ENCODE data around the gene C2orf49.
"Not testable (repeated sequence)": the region's sequence is repeated elsewhere in the genome, so short reads cannot be mapped to it uniquely, and the experiment has no call there.

C2orf49 gene

DNA sequence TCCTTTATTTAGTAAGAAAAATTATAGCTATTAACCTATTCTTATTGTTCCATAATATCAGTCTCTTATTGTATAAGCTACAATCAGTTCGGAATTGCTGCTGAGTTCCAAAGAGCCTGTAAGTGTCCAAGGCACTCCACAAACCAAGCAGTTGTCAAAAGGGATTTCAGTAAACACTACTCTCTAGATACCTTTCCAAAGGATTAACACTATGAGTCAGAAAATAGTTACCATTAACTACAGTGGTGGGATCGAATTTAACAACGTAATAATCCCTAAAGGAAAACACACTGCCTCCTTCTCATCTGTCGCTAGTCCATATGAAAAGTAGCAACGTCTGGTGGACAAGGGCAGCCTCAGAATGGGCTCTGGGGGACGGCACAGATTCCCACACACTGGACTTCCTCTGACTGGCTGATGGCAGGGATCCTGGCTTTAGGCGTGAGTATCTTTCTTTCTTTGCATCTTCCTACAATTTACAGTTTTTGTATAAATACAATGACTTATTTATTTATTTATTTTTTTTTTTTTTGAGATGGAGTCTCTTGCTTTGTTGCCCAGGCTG lies 16.6 kb upstream of the C2orf49 start:
- in situ Hi-C loops (cut with MboI; ENCODE audit: low sequenced_read_pairs), result no loop called here

DNA sequence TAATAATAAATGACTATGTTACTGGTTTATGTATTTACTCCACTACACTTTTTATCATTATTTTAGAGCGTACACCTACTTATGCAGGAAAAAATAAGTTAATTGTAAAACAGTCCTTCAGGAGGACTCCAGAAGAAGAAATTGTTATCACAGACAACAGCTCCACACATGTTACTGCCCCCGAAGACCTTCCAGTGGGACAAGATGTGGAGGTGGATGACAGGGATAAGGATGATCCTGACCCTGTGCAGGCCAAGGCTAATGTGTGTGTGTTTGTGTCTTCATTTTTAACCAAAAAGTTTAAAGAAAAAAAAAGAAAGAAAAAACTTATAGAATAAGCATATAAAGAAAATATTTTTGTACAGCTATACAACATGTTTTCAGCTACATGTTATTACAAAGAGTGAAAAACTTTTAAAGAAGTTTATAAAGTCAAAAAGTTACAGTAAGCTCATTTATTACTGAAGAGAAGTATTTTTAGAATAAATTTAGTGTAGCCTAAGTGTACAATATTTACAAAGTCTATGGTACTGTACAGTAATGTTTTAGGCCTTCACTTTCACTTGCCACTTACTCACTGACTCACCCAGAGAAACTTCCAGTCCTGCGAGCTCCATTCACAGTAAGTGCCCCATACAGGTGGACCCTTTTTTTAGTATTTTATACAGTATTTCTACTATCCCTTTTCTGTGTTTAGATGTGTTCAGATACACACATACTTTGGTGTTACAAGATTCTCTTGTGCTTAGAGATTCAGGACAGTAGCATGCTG lies 15.3 kb upstream of the C2orf49 start:
- in situ Hi-C loops (cut with MboI; ENCODE audit: low sequenced_read_pairs), result no loop called here

DNA sequence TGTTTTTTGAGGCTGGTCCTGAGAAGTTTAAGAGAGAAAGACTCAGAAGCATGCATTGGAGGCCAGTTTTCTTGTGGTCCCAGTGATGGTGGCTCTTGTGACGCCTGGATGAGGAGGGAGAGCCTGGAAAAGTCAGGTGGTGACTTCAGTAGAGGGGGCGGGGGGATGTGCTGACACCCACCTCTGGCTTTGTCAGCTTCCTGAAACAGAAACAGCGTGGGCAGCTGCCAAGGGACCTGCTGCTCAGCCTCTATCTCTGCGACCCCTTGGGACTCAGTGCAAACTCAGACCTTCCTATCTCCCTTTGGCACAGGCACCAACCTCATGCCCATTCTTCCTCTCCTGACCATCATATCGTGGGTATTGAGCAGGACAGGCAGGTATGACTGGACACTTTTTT lies 14.2 kb upstream of the C2orf49 start:
- in situ Hi-C loops (cut with MboI; ENCODE audit: low sequenced_read_pairs), result no loop called here

DNA sequence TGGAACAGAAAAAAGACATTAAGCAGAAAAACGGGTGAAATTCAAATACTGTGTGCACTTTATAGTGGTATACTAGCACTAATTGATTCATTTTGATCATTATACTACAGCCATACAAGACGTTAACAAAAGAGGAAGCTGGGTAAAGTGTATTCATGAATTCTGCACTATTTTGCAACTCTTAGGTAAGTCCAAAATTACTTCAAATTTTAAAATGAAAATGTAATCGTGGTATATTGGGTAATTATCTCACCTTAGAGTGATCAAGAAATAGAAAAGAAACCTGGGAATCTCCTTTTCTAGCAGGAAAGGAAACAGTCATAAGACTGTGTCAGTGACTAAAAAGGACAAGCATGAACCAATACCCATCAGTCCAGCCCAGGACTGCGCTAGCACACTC lies 13.2 kb upstream of the C2orf49 start:
- in situ Hi-C loops (cut with MboI; ENCODE audit: low sequenced_read_pairs), result no loop called here

DNA sequence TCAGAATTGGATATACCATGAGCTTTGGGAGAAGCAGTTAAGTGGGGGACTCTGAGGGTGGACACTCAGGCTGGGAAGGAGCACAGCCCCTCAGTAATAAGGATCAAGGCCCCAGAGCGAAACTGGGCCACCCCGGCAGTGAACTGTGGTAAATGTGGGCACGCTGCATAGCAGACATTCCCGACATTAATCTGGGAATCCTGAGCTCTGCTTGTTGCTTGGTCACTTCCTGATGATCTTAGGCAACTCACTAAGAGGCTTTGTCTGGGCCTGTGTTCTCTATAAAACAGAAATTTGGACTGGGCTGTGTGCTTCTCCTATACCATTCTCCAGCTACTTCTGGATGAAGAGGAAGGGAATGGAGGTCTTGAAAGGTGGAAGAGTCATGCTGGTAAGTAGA lies 12.6 kb upstream of the C2orf49 start:
- in situ Hi-C loops (cut with MboI; ENCODE audit: low sequenced_read_pairs), result no loop called here

DNA sequence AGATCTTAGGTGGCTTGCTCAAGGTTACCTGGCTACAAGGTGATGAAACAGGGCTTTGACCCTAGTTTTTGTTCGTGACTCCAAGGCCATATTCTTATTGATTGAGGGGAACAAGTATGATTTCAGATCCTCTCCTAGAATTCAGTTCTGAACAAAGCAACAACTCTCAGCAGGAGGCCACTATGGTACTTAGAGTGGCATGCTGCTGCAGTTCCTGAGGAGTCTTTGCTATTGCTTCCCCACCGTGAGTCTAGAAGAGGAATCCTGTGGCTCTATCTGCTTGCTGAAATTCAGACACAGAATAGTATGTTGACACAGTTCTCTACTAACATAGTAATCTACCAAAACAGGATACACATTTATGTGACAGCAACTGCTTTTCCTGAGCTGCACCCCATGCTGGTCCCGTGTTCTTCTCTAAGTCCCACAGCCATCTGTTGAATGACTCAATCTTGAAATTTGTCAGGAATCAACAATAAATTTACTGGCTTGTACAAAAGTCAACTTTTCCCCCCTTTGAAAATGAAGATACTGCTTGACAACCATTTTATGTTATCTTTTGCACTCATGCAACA lies 11.9 kb upstream of the C2orf49 start:
- in situ Hi-C loops (cut with MboI; ENCODE audit: low sequenced_read_pairs), result no loop called here

DNA sequence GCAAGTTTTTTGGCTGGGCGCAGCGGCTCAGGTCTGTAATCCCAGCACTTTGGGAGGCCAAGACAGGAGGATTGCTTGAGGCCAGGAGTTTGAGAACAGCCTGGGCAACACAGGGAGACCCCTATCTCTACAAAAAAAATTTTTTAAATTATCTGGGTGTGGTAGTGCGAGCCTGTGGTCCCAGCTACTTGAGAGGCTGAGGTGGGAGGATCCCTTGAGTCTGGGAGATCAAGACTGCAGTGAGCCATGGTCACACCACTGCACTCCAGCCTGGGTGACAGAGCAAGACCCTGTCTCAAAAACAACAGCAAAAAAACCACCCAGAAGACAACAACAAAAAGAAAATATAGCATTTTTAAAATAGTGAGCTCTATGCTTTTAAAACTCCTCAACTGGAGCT lies 10.1 kb upstream of the C2orf49 start:
- in situ Hi-C loops (cut with MboI; ENCODE audit: low sequenced_read_pairs), result not testable (repeated sequence)

DNA sequence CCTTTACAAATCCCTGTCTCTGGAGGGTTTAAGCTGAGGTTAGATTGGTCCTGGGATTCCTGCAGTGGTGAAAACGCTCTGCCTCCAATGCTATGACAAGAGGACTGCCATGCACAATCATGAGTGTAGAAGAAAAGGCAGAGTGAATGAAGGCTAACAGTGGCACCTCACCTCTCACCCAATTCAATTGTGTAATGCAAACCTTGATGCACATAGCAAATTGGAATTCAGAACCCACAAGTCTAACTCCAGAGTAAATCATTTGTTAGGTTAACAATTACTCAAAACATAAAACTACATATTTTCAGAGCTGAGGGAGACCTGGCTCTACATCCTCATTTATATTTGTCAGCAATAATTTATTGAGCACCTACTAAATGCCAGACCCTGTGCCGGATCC lies 9.7 kb upstream of the C2orf49 start:
- in situ Hi-C loops (cut with MboI; ENCODE audit: low sequenced_read_pairs), result no loop called here

DNA sequence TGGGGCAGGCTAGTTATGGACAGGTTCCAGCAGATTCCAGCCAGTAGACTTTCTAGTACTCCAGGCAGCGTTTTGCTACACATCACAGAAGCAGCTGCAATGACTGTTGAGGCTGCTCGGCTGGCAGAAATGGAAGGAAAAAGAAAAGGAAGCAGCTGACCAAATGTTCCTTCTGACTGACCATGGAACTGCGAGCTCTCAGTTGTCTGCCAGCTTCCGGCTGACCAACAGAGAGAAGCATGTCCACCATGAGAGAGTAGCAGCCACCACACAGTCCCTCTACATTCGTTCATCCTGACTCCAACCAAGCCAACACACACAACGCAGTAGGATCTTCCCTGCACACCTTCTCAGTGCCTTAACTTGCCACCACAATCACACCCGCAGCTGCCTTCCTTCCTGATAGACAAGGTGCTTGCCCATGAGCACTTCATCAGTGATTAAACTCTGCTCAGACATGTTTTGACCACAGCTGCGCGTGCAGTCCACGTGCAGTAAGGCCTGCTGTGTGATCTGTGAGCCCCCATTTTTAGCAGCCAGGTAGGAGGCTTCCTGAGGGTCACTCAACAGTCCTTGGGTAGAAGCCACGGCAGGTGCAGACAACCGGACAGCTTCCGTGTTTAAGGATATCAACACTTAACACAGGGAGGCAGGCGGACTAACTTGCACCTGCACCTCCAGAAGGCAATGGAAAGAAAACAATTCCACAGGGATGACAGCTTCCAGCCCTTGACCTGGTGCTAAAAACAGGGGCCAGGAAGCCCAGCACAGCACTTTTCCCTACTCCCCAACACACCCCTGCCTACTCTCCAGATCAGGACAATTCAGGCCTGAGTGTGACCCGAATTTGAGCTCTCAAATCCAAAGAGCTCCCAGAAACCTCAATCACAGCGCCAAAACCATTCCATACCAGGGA lies 8.8 kb upstream of the C2orf49 start:
- in situ Hi-C loops (cut with MboI; ENCODE audit: low sequenced_read_pairs), result no loop called here

DNA sequence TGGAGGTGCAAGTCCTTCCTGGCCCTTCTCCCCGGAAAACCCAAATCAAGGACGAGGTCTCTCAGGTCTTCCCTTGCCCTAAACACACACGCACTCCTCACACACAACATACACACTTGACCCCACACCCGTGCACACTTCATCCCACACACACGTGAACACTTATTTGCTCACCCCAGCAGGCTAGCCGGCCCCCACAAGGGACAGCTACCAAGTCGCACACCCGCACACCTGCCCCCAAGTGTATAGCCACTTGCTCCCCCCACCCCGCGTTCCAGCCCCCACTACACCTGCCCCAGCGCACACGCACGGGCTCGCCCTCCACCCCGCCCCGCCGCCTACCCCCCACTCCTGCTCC lies 8.2 kb upstream of the C2orf49 start:
- in situ Hi-C loops (cut with MboI; ENCODE audit: low sequenced_read_pairs), result no loop called here

DNA sequence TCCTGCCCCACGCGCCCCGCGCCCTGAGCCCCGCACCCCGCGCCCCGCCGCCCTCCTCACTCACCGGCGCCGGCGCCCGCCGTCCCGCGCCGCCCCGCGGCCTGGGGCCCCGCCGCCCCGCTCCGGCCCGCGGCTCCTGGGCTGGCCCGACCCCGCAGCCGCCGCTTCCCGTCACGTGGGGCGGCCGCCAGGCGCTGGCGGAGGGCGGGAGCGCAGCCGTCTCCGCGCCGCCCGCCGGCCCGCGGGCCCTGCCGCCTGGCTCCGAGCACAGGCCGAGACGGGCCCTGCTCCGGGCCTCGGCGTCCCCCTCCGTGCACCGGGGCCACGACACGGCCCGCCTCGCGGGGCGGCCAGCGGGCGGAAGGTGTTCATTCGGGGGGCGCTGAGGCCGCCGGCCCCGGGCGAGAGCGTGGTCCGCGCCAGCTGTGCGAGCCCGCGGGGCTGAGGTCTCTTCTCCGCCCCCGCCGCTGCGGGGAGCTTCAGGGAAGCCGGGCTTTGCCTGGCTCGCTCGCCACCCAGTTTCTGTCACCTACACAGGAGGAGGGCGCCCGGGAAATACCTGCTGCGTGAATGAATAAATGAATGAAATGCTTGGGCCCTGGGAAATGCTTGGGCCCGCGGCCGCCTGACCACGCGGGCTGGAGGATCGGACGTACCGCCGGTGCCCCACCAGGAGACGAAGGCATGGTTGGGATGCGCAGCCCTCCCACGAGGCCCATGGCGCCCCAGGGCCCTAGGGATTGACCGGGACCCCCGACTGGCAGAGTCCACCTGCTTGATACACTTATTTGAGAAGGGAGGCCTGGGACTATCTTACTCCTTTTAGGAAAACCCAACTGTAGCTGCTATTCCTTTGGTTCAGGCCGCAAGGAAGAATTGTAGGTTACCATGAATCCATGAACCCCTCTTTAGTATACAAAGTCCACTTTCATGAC lies 7.5 kb upstream of the C2orf49 start, which contains the start of gene TGFBRAP1:
Gene TGFBRAP1, minus strand, starts transcription at position 175 of the 935 bp plus-strand sequence. CDS start 21,434 bp downstream, outside the sequence.
- in situ Hi-C loops (cut with MboI; ENCODE audit: low sequenced_read_pairs), result no loop called here

DNA sequence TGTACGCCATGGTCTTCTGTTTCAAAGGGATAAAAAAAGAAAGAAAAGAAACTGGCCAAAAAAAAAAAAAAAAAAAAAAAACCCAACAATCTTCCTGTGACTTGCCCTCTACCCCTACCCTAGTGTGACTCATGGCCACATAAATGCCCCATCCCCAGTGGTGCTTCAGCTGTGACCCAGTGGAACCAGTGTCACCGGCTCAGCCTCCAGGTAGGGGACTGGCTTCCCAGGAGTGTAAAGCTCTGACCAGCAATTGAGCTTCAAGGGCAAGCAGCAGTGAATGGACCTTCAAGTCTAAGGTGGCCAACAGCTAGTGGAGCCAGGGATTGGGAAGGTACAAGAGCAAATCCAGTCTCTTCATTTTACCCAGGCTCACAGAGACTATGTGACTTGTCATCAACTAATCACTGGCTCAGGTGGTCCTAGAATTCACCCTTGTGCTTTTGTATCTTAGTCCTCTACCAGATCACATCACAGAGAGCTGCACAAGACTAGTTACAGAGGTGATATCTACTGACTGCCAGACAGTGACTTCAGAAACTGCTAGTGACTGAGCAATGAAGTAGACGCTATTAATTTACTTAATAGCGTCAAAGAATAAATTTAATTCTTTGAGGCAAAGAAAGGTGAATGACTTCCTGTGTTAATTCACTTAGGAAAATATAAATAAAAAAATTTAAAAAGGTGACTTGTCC lies 6.5 kb upstream of the C2orf49 start:
- in situ Hi-C loops (cut with MboI; ENCODE audit: low sequenced_read_pairs), result no loop called here

DNA sequence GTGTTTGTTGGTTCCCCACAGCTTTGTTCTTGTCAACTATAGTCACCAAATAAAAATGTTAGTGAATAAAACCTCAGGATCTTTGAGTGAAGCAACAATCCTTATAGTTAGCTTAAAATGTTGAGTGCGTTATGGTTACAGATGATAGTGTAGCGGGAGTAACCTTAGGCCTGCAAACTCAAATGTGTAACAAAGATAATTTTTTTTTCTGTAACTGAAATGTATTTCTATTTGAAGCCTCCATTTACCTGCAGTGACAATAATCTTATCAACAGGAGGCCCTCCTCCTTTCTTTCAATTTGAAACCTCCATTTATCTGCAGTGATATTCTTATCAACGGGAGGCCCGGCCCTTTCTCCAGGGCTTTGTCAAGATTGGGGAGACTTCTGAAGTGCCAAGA lies 3.1 kb upstream of the C2orf49 start:
- in situ Hi-C loops (cut with MboI; ENCODE audit: low sequenced_read_pairs), result no loop called here

DNA sequence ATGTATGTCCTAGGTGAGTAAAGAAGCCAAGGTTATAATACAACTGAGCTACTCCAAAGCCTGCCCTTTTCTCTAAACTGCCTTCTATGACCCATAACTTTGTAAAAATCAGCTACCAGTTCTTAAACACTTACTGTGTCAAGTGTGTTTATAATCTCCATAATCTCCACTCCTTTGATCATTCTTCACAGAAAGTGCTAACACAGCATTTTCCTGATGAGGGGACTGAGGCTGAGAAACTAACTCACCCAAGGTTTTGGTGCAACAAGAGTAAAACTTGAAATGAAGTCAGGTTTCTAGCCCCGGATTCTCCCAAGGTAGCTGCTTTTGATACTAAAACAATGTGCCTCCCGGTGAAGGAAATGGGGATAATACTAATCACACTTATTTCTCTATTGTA lies 1.9 kb upstream of the C2orf49 start:
- in situ Hi-C loops (cut with MboI; ENCODE audit: low sequenced_read_pairs), result no loop called here

DNA sequence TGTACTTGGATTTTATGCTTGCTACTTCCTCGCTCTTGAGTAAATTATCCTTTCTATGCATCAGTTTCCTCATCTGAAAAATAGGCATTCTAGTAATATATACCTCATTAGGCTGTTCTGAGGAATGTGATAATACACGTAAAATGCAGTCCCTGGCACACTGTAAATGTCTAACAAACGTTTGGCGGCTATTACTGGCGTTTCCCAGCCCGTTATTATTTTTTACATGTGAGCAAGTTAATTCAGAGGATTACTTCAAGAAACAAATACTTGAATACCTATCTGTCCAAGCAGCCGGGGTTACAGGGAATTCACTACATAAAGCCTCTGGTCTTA lies 586 bp upstream of the C2orf49 start:
- in situ Hi-C loops (cut with MboI; ENCODE audit: low sequenced_read_pairs), result no loop called here

DNA sequence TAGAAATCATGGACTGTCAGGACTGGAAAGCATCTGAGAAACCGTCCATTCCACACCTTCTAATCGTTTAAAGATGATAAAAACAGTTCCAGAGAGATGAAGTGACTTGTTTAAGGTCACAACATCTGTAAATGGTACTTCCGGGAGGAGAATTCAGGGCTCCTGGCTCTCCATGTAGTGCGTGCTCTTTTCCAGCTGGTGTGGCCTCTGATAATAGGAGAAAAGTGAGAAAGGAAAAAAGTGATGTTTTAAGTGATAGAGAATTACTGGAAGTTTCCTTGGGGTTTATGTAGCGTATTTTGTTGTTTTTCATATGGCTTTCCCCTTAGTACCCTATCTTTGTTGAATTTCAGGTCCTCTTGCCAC lies 663 bp downstream of the C2orf49 start:
- in situ Hi-C loops (cut with MboI; ENCODE audit: low sequenced_read_pairs), result no loop called here

DNA sequence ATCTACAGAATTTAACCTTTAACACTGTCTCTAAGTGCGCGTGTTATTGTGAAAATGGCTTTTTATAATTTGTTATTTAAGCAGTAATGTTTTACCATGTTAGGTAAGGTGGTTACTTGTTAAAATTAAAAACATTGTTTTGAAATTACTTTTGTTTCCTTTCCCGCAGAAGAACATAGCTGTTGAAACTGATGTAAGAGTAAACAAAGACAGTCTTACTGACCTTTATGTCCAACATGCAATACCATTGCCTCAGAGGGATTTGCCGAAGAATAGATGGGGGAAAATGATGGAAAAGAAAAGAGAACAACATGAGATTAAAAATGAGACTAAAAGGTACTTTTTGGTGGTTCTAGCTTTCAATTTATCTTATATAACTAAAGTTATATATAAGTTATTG lies 2.1 kb downstream of the C2orf49 start:
- in situ Hi-C loops (cut with MboI; ENCODE audit: low sequenced_read_pairs), result no loop called here

DNA sequence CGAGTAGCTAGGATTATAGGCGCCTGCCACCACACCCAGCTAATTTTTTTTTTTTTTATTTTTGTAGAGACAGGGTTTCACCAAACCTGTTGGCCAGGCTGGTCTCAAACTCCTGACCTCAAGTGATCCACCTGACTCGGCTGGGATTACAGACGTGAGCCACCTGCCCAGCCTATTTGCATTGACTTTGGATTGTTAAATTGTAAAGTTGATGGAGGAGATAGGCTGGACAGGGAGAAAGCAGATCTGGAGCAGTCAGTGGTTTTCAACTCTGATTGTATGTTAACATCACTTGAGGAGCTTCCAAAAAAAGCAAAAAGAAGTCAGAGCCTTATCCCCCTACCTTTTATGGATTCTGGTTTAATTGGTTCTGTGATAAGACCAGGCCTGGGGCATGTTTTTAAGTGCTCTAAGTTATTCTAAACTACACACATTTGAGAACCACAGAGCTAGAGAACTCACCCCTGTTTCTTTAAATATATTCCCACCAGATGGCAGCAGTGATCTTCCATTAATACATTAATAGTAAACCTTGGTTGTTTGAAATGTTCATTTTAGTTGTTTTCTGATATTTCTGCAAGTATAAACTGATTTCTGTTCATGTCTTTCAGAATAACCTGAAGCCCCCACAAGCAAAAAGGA lies 7.5 kb downstream of the C2orf49 start:
- in situ Hi-C loops (cut with MboI; ENCODE audit: low sequenced_read_pairs), result no loop called here

DNA sequence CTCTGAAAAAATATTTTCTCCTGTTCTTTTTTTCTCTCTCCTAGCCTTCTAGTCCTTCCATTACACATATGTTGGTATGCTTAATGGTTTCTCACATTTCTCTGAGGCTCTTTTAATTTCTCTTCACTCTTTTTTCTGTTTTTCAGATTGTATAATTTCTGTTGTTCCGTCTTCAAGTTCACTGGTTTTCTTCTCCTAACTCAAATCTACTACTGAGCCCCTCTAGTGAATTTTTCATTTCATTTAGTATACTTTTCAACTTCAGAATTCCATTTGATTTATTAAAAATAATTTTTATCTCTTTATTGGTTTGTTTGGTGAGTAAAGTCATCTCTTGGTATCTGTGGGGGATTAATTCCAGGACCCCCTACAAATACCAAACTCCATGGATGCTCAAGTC lies 19.8 kb downstream of the C2orf49 start:
- in situ Hi-C loops (cut with MboI; ENCODE audit: low sequenced_read_pairs), result no loop called here

DNA sequence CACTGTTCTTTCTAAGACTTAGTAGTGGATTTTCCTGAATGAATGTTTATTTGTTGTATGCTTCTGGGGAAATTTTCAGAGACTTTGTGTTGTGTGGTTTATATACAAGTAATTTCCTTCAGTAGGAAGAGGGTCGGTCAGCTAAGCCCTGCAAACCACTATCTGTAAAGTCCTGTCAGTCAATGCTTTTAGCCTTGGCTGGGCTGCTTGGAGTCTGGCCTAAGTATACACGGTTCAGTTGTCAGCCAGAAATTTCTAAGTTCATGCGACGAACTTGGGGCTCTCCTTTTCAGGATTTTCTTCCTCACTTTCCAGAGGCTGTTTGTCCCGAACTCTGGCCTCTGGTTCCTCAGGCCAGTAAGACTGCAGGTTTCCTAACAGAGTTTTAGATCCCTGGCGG lies 21.3 kb downstream of the C2orf49 start:
- in situ Hi-C loops (cut with MboI; ENCODE audit: low sequenced_read_pairs), result no loop called here

All from HL-60/S4 (cell line).